HG03025 (cell line): ENCODE measurements around the gene PIGC.

Experiments used
- ATAC-seq: cut with Tn5 transposase; IDR thresholded peaks from one replicate; pipeline ENCODE4 v1.9.1; 2021; ENCODE audit warnings: mild to moderate bottlenecking, moderate library complexity; ENCODE audit not compliant: unreplicated experiment, low FRiP score

PIGC gene

GRCh38 chr1:172431721-172432192 is 12.1 kb downstream of the PIGC start:
- ATAC-seq, result no peak

- ATAC-seq, result no peak
Measured at GRCh38 chr1:172431204-172431603, 12.7 kb downstream of the PIGC start.

GRCh38 chr1:172430128-172430454 is 13.8 kb downstream of the PIGC start:
- ATAC-seq, result no peak

GRCh38 chr1:172429331-172430127 is 14.3 kb downstream of the PIGC start:
- ATAC-seq, result no peak

- no peak for ATAC-seq
Measured at GRCh38 chr1:172427191-172427590, 16.7 kb downstream of the PIGC start.

GRCh38 chr1:172425339-172425738 is 18.5 kb downstream of the PIGC start:
- ATAC-seq, result no peak

GRCh38 chr1:172423336-172423735 is 20.5 kb downstream of the PIGC start:
- no peak for ATAC-seq

- no peak for ATAC-seq
Measured at GRCh38 chr1:172421974-172422604, 21.8 kb downstream of the PIGC start.

GRCh38 chr1:172420385-172420784 is 23.5 kb downstream of the PIGC start, which contains the start of gene C1orf105:
Gene C1orf105 (plus strand): TSS chr1:172420685. CDS start chr1:172420886, 201 bp downstream.
- no peak for ATAC-seq

GRCh38 chr1:172417557-172417956 is 26.3 kb downstream of the PIGC start:
- no peak for ATAC-seq

GRCh38 chr1:172416496-172417035 is 27.3 kb downstream of the PIGC start:
- ATAC-seq, result no peak

- no peak for ATAC-seq
Measured at GRCh38 chr1:172414331-172414730, 29.5 kb downstream of the PIGC start.

- no peak for ATAC-seq
Measured at GRCh38 chr1:172411791-172412338, 32.0 kb downstream of the PIGC start.

- ATAC-seq, result no peak
Measured at GRCh38 chr1:172410027-172410426, 33.8 kb downstream of the PIGC start.

- ATAC-seq, result no peak
Measured at GRCh38 chr1:172408958-172409357, 34.9 kb downstream of the PIGC start.

GRCh38 chr1:172406968-172407367 is 36.9 kb downstream of the PIGC start:
- ATAC-seq, result no peak

GRCh38 chr1:172405912-172406311 is 38.0 kb downstream of the PIGC start:
- no peak for ATAC-seq

GRCh38 chr1:172404121-172404520 is 39.7 kb downstream of the PIGC start:
- no peak for ATAC-seq

GRCh38 chr1:172402878-172403569 is 40.8 kb downstream of the PIGC start:
- ATAC-seq, result no peak

- no peak for ATAC-seq
Measured at GRCh38 chr1:172401892-172402291, 42.0 kb downstream of the PIGC start.

GRCh38 chr1:172401477-172401876 is 42.4 kb downstream of the PIGC start:
- no peak for ATAC-seq
